Smooth muscle cell (in vitro differentiated cells): Measurements from ENCODE around the gene KMT5B. TPM values are rescaled to one million over a fixed set of nuclear protein-coding genes. Genes with fewer than 3 reads are reported as not detected.

Experiments
- DNase-seq: peaks from one replicate; lab custom pipeline; 2025; ENCODE audit not compliant: unreplicated experiment; lab: John Stamatoyannopoulos, UW
- H2AFZ ChIP-seq: fragments of 200-600 bp; sonication (generic); 2 replicates; pipeline ENCODE4 v1.6.0; 2016; ENCODE audit warnings: antibody characterized with exemption, low read depth, mild to moderate bottlenecking
- H3F3A ChIP-seq: fragments of 200-600 bp; sonication (generic); 2 replicates; pipeline ENCODE4 v1.6.0; 2017; ENCODE audit warnings: antibody characterized with exemption, low read depth
- H3K27ac ChIP-seq: fragments of 200-600 bp; sonication (generic); 2 replicates; pipeline ENCODE4 v1.5.1; 2016; ENCODE audit warnings: low read depth, mild to moderate bottlenecking
- H3K27me3 ChIP-seq: fragments of 200-600 bp; sonication (generic); 2 replicates; pipeline ENCODE4 v1.6.1; 2016; ENCODE audit warnings: low read depth, mild to moderate bottlenecking
- H3K36me3 ChIP-seq: fragments of 200-600 bp; sonication (generic); 2 replicates; pipeline ENCODE4 v1.5.1; 2016; ENCODE audit warnings: low read depth
- H3K4me1 ChIP-seq: fragments of 200-600 bp; sonication (generic); 2 replicates; pipeline ENCODE4 v1.5.1; 2016; ENCODE audit warnings: low read depth
- H3K4me2 ChIP-seq: fragments of 200-600 bp; sonication (generic); 2 replicates; pipeline ENCODE4 v1.6.0; 2016; ENCODE audit warnings: mild to moderate bottlenecking
- H3K4me3 ChIP-seq: fragments of 200-600 bp; sonication (generic); 2 replicates; pipeline ENCODE4 v1.5.1; 2016; ENCODE audit warnings: mild to moderate bottlenecking
- H3K79me2 ChIP-seq: fragments of 200-600 bp; sonication (generic); 2 replicates; pipeline ENCODE4 v1.6.0; 2016; ENCODE audit warnings: low read depth, mild to moderate bottlenecking
- H3K9ac ChIP-seq: fragments of 200-600 bp; sonication (generic); 2 replicates; pipeline ENCODE4 v1.6.0; 2016; ENCODE audit warnings: low read depth
- H3K9me3 ChIP-seq: fragments of 200-600 bp; sonication (generic); replicated peaks from 2 replicates; pipeline ENCODE4 v1.5.1; 2016; ENCODE audit warnings: low read depth
- H4K20me1 ChIP-seq: fragments of 200-600 bp; sonication (generic); 2 replicates; pipeline ENCODE4 v1.6.0; 2016; ENCODE audit warnings: low read depth
- CTCF ChIP-seq: fragments of 200-600 bp; sonication (generic); IDR thresholded peaks from 2 replicates; pipeline ENCODE4 v1.5.1; 2017; ENCODE audit warnings: borderline replicate concordance, mild to moderate bottlenecking, antibody characterized with exemption; ENCODE audit not compliant: insufficient read depth, poor library complexity, severe bottlenecking
- whole genome bisulfite sequencing: methylation state at CpG from one replicate; pipeline ENCODE4 v1.1.7; 2016; ENCODE audit warnings: low lambda C conversion rate; 5-methylcytosine and 5-hydroxymethylcytosine counted together
- polyA plus RNA-seq: library from polyadenylated mRNA; unstranded; fragments of >200 nt; fragmentation: Nextera tagmentation; extraction: Ambion mirVana; gene quantifications from 2 replicates; pipeline ENCODE4 v1.2.1, GENCODE V29; 2016
- total RNA-seq: library from RNA; depleted of rRNA; stranded (reverse); fragments of >200 nt; gene quantifications from 2 replicates; pipeline ENCODE4 v1.2.3, GENCODE V29; 2014

KMT5B gene
- total and polyA plus RNA-seq, 2 experiments from 2014 or later = 32.1 to 35.0 TPM

DNA sequence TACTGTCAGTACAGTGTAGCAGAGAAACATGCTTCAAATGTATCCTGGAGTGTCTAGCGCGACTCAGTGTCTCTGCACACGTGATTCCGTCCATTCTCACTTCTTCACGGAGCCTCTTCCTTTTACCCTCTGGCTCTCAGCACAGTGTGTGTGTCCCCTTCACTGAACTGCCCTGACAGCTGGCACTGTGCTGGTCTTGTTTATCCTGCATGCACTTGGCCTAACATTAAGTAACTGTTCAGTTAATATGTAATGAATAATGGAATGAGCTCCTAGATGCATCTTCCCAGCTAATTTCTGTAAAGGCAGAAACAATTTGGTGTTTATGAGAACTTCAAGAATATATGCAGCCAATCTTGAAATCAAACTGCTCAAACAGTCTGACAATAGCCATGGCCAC is 44.4 kb downstream of the KMT5B start:
- Histone ChIP-seq H3K9ac (no peak overlapping the region), H2AFZ (no peak overlapping the region), H3K36me3 (peaks cover 33% of the 10 kb centered on the region), H3K9me3 (no peaks in the 10 kb centered on the region), H3K27me3 (no peaks in the 10 kb centered on the region), H3K79me2 (no peaks in the 10 kb centered on the region), H3K4me1 (no peaks in the 10 kb centered on the region), H3F3A (no peaks in the 10 kb centered on the region), H3K4me2 (no peak overlapping the region), H3K4me3 (no peak overlapping the region), H4K20me1 (peaks cover 5% of the 10 kb centered on the region), H3K27ac (no peak overlapping the region)
- TF ChIP-seq CTCF = no peak
- no peak for DNase-seq
- 98% methylated on average over 5 of the region's 5 CpGs for WGBS

GRCh38 chr11:68167474-68167873 is 45.6 kb downstream of the KMT5B start:
- peaks cover 29% of the 10 kb centered on the region for H3K36me3 ChIP-seq
- no peak overlapping the region for H3K27ac ChIP-seq
- DNase-seq = no peak
- H3K27me3 ChIP-seq = no peaks in the 10 kb centered on the region
- H3K9ac ChIP-seq = no peak overlapping the region
- peaks cover 2% of the 10 kb centered on the region for H4K20me1 ChIP-seq
- H3K4me3 ChIP-seq = no peak overlapping the region
- no peaks in the 10 kb centered on the region for H3F3A ChIP-seq
- no peak overlapping the region for H2AFZ ChIP-seq
- H3K4me1 ChIP-seq = no peaks in the 10 kb centered on the region
- H3K79me2 ChIP-seq = no peaks in the 10 kb centered on the region
- H3K4me2 ChIP-seq = no peak overlapping the region
- no peaks in the 10 kb centered on the region for H3K9me3 ChIP-seq
- WGBS = 93% methylated on average over 6 of the region's 6 CpGs
- TF ChIP-seq CTCF = no peak

GRCh38 chr11:68166969-68167368 is 46.1 kb downstream of the KMT5B start:
- no peaks in the 10 kb centered on the region for H3F3A ChIP-seq
- H3K9me3 ChIP-seq = no peaks in the 10 kb centered on the region
- no peak overlapping the region for H3K4me3 ChIP-seq
- no peak overlapping the region for H3K9ac ChIP-seq
- no peak for DNase-seq
- 92% methylated on average over 4 of the region's 4 CpGs for WGBS
- H2AFZ ChIP-seq = no peak overlapping the region
- H3K4me2 ChIP-seq = no peak overlapping the region
- no peak overlapping the region for H3K27ac ChIP-seq
- peaks cover 2% of the 10 kb centered on the region for H4K20me1 ChIP-seq
- no peaks in the 10 kb centered on the region for H3K79me2 ChIP-seq
- no peaks in the 10 kb centered on the region for H3K4me1 ChIP-seq
- peaks cover 29% of the 10 kb centered on the region for H3K36me3 ChIP-seq
- H3K27me3 ChIP-seq = no peaks in the 10 kb centered on the region
- TF ChIP-seq CTCF = no peak

DNA sequence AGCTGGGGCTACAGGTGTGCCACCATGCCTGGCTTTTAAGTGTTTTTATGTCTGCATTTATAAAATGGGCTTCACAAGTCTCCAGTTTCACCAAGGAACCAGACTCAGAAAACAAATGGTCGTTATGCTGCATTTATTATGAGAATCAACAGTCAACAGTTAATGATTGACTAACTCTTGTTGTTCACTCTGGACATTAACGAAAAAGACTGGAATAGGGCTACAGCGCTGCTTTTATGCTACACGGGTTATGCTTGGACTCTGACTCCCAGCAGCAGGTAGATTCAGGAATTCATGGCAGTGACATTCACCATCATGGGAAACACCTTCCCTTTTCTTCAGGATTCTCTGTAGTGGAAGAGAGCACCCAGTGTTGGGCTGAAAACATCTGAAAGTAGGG is 47.5 kb downstream of the KMT5B start:
- DNase-seq = no peak
- Histone ChIP-seq H3K4me2 (no peak overlapping the region), H2AFZ (no peak overlapping the region), H3K4me1 (no peaks in the 10 kb centered on the region), H4K20me1 (peaks cover 2% of the 10 kb centered on the region), H3F3A (no peaks in the 10 kb centered on the region), H3K9ac (no peak overlapping the region), H3K27me3 (no peaks in the 10 kb centered on the region), H3K4me3 (no peak overlapping the region), H3K79me2 (no peaks in the 10 kb centered on the region), H3K36me3 (peaks cover 29% of the 10 kb centered on the region), H3K27ac (no peak overlapping the region), H3K9me3 (no peaks in the 10 kb centered on the region)
- 98% methylated on average over 4 of the region's 4 CpGs for WGBS
- TF ChIP-seq CTCF = no peak
